Epidermal melanocyte (primary cell): ENCODE measurements around the gene NCOA3.

Source experiments
- DNase-seq: peaks from one replicate; pipeline ENCODE4 v3.0.0; 2011; ENCODE audit warnings: low spot score; ENCODE audit not compliant: insufficient read length

The NCOA3 gene

GRCh38 chr20:47629907-47630306 lies 128.2 kb downstream of the NCOA3 start:
- DNase-seq: no peak

- no peak for DNase-seq
Observed at GRCh38 chr20:47631078-47631477, 129.4 kb downstream of the NCOA3 start.

DNA sequence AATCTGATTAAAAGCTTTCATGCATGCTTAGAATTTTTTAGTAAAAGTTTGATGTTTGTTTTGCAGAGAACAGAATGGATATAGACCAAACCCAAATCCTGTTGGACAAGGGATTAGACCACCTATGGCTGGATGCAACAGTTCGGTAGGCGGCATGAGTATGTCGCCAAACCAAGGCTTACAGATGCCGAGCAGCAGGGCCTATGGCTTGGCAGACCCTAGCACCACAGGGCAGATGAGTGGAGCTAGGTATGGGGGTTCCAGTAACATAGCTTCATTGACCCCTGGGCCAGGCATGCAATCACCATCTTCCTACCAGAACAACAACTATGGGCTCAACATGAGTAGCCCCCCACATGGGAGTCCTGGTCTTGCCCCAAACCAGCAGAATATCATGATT lies 133.6 kb downstream of the NCOA3 start:
- DNase-seq: no peak

DNA sequence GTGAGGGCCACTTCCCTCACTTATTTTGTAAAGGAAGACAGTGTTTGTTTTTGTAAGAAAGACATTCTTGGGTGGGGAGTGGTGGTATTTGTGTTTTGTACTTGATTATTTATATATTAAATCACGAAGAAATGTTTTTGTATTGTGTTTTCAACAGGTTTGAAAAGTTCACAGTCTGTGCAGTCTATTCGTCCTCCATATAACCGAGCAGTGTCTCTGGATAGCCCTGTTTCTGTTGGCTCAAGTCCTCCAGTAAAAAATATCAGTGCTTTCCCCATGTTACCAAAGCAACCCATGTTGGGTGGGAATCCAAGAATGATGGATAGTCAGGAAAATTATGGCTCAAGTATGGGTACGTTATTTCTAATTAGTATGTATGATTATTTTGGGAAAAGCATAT lies 137.2 kb downstream of the NCOA3 start:
- DNase-seq: no peak

DNA sequence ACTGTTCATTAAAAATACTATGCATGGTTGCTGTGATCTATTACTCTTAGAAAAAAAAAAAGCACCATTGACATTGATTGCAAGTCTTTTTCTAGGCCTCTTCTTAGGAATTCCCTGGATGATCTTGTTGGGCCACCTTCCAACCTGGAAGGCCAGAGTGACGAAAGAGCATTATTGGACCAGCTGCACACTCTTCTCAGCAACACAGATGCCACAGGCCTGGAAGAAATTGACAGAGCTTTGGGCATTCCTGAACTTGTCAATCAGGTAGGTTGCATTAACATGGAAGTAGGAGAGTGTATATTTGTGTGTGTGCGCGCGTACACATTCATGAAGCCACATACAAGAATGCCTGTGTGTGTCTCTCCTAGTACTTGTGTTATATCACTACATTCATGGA lies 140.4 kb downstream of the NCOA3 start:
- no peak for DNase-seq

- DNase-seq: no peak
Observed at GRCh38 chr20:47642624-47643023, 140.9 kb downstream of the NCOA3 start.

GRCh38 chr20:47645632-47646031 lies 143.9 kb downstream of the NCOA3 start:
- no peak for DNase-seq

DNA sequence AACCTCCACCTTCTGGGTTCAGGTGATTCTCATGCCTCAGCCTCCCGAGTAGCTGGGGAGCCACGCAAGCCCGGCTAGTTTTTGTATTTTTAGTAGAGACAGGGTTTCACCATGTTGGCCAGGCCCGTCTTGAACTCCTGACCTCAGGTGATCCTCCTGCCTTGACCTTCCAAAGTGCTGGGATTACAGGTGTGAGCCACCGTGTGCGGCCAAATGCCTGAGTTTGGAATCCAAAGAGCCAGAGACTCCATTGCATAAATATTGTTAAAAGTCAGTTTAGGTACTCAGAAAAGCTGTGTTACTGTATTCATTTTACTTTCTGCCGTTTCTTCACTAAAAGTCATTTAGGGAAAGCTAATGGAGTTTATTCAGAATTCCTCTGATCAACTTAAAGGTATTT lies 146.3 kb downstream of the NCOA3 start:
- DNase-seq: no peak

DNA sequence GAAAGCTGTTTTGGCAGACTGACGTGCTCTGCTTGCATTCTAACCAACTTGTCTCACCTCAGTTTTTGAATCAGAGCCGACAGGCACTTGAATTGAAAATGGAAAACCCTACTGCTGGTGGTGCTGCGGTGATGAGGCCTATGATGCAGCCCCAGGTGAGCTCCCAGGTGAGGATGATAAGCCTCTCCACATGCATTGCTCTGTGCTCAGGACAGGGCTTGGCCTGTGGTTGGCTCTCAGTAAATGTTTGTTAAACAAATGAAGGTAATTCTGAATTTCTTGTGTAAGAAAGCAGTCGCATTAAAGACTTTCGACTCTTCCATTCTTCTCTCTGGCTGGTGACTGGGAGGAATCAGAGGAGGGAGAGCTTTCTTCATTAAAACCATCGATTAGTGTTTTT lies 147.3 kb downstream of the NCOA3 start:
- DNase-seq: no peak

DNA sequence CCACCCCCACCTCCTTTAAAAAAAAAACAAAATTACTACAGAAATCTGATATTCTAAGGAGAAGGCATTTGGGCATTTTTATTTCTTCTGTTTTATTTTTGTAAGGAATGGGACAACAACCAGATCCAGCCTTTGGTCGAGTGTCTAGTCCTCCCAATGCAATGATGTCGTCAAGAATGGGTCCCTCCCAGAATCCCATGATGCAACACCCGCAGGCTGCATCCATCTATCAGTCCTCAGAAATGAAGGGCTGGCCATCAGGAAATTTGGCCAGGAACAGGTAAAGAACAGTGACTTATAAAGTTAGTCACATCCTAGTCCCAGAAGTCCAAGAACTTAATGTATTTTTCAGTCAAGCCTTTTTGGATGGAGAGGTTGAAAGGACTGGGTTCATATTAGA lies 150.6 kb downstream of the NCOA3 start:
- DNase-seq: no peak

DNA sequence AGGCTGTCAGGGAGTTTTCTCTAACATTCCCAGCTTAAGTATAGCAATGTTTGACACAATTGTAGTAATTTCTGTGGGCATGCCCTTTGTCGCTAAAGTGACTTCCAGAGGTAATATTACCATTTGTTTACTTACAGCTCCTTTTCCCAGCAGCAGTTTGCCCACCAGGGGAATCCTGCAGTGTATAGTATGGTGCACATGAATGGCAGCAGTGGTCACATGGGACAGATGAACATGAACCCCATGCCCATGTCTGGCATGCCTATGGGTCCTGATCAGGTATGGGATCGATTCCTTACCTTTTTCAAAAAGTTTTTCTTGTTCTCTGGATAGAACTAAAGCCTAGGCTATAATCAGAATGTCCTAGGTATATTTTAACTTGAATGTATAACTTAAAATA lies 151.1 kb downstream of the NCOA3 start:
- no peak for DNase-seq

DNA sequence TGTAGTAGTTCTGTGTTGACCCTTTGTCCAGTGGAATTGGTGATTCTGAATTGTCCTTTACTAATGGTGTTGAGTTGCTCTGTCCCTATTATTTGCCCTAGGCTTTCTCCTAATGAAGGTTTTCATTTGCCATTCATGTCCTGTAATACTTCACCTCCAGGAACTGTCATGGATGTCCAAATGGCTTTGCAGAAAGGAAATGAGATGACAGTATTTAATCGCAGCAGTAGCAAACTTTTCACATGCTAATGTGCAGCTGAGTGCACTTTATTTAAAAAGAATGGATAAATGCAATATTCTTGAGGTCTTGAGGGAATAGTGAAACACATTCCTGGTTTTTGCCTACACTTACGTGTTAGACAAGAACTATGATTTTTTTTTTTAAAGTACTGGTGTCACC lies 152.2 kb downstream of the NCOA3 start:
- no peak for DNase-seq

DNA sequence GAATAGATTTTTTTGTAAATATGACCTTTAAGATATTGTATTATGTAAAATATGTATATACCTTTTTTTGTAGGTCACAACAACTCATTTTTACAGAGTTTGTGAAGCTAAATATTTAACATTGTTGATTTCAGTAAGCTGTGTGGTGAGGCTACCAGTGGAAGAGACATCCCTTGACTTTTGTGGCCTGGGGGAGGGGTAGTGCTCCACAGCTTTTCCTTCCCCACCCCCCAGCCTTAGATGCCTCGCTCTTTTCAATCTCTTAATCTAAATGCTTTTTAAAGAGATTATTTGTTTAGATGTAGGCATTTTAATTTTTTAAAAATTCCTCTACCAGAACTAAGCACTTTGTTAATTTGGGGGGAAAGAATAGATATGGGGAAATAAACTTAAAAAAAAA lies 152.7 kb downstream of the NCOA3 start:
- DNase-seq: no peak

DNA sequence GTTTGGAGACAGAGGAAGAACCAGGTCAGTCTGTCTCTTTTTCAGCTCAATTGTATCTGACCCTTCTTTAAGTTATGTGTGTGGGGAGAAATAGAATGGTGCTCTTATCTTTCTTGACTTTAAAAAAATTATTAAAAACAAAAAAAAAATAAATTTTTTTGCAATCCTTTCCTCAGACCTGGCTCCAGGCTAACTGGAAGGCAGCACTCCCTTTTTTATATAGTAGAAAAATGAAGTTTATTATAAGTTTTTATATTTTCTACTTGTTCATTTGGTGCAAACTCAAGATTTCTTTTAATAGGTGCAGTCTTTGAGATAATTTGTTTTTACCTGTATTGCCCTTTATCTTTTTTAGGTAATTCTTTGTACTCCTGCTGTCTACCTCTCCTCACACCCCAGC lies 153.9 kb downstream of the NCOA3 start:
- DNase-seq: no peak

DNA sequence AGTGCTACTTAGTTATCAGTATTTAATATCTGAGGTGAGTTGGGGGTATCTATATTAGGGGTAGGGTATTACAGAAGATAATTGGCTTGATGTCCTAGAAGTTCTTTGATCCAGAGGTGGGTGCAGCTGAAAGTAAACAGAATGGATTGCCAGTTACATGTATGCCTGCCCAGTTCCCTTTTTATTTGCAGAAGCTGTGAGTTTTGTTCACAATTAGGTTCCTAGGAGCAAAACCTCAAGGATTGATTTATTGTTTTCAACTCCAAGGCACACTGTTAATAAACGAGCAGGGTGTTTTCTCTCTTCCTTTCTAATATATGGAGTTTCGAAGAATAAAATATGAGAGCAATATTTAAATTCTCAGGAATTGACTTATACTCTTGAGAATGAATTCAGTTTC lies 154.6 kb downstream of the NCOA3 start:
- DNase-seq: no peak

DNA sequence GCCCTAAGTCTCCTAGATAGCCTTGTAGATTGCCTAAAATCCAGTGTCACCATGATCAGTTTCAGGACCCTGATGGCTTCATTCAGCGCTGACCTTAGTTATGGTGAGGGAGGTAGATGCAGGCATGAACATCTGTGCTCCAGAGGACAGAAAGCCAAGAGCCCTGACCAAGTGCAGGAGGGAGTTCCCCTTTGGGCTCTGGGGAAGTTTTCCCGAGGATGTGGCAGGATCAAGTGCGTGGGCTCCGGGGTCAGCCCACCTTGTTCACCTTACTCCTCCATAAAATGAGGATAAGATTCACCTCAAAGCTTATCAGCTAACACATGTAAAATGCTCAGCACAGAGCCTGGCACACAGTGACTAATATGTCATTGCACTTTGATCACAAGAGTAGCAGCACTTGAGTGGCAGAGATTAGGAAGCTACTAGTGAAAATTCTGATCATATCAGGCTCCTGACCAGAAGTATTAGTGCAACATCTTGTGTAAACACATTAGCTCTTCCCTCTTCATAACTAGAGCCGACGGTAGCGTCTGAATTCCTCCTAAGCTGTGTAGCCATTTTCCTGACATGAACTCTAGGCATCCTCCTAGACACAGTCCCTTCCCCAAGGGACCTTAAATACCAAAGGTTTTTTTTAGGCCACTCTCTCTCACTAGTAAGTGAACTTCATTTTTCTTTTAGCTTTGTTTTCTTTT lies 158.4 kb downstream of the NCOA3 start:
- DNase-seq: no peak

DNA sequence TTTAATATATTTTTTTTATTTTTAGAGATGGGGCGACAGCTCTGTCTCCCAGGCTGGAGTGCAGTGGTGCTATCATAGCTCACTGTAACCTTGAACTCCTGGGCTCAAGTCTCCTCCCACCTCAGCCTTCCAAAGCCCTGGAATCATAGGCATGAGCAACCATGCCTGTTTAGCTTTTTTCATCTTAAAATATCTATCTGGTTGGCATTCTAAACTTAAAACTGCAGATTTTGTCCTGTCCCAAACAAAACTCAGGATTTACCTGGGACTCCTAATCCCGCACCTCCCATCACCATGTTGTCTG lies 158.9 kb downstream of the NCOA3 start:
- no peak for DNase-seq

DNA sequence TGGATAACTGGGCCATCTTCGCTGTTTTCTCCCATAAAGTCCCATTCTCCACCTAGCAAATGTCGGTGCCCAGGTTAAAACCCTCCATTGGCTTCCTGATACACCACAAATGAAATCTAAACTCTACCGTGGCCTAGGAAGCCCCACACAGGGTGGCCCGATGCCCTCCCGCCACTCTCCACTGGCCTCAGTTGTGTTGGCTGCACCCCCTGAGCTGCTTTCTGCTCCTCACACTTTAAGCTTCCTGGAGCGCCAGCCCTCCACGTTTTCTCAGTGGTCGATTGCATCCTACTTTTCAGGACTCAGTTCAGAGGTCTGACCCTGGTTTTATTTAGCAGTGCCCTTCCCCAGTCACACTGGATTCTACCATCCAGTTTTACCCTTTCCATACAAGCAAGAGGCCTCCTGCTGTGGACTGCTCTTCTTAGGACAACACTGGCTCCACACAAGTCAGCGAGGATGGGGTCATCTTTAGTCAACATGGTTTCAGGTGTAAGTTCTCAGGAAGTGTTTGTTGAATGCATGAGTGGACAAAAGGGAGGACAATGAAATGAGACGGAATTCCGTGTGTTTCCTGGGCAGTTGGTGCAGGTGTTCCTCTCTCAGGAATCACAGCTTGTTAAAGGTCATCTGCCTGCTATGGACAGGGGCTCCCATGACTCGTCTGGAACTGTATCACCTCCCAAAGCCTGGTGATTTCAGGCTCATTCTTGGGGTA lies 159.5 kb downstream of the NCOA3 start:
- DNase-seq: no peak

DNA sequence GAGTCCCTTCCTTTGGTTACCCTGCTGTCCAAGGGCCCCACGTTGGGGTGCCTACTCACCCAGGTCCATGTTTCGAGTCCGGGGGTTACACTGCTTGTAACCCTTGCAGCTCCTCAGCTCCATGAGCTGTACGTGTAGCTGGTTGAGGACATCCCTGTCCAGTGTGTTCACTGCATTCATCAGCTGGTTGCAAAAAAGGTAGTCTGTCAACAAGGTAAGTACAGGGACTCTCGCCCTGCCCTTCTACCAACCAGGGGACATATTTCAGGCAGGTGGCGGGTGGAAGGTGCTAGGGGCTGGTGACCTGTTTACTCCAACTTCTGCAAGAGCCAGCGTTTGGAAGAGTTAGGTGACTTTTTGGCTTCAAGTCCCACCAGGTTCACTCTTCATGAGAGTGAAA lies 160.0 kb downstream of the NCOA3 start:
- no peak for DNase-seq

DNA sequence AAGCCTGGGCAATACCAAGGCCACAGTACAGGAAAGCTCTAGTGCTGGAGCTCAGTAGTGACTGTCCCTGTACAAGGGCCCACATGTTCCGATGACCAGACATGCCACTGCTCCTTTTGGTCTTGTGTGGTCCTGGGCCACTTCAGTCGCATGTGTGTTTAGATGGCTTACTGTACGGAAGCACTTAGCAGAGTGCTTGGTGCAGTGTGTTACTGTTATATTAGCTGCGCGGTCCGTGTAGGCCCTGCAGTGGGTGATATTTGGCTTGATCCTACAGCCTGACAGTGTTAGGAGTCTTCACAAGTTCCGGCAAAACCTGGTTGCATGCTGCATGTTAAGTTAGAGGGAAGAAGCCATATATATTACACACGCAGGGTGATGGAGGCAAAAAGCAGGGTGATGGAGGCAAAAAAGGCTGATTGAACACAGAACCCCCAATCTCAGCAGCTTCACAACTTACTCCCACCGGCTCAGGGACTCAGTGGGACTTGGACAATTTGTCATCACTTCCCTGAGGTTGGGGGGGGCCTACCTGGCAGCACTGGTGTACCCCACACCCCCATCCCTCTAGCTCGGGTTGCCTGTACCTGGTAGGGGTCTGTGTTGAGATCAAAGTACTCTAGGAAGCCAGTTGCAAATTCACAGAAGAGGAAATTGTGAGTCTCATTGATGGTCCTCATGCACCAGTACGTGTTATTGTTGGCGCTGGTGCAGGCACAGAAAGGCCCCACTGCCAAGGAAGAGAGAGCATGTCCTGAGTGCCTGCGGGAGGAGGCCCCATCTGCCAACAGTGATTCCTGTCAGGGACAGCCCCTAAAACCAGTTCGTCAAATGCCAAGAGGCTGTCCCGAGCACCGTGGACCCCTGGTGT lies 161.0 kb downstream of the NCOA3 start:
- DNase-seq: no peak

GRCh38 chr20:47663354-47664067 lies 161.8 kb downstream of the NCOA3 start:
- DNase-seq: peak; percentile 89

DNA sequence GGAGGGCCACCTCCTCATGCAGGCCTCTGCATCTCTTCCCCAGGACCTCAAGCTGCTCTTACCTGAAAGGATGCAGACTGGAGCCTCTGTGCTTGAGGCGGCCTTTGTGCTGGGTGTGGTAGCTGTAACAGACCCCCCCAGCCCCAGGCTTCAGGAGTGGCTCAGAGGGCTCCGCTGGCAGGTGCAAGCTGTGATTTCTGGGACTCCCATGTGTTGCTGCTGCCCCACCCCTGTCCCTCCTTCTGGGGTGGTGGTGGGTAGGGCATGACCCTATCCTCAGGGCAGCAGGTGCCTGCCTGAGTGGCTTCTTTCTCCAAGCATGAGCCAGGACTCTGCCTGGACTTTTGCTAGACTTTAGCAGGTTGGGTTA lies 162.4 kb downstream of the NCOA3 start:
- no peak for DNase-seq
